K562 (cell line): ENCODE results near the gene TTYH2. TPM values are rescaled to one million over a fixed set of nuclear protein-coding genes. Genes with fewer than 3 reads are reported as not detected.
A peak's percentile ranks its signal among the peaks of the same experiment; 100 is the strongest.

ENCODE experiments used
- ATAC-seq: fragments of 200-7000 bp; cut with Tn5 transposase; 3 replicates; pipeline ENCODE4 v1.9.1; 2020; ENCODE audit warnings: moderate library complexity
- BruUV-seq: library from RNA; stranded (reverse); fragments of 400-500 nt; replicated peaks from 2 replicates; lab custom pipeline; 2021; lab: Mats Ljungman, UMichigan
- CTCF ChIA-PET: fragments of 300-600 bp; formaldehyde crosslinking; extraction: SDS; loops from one replicate; lab custom pipeline; 2021; ENCODE audit warnings: low intra/inter-chr PET ratio; lab: Yijun Ruan, JAX
- POLR2A ChIA-PET: fragments of 300-600, 350-650 bp; sonication (Branson Sonifier 250); formaldehyde crosslinking; extraction: SDS; loops from one replicate; lab custom pipeline; 2021; ENCODE audit warnings: antibody characterized with exemption, inconsistent platforms; lab: Yijun Ruan, JAX
- DNase-seq, 4 experiments: peaks; one replicate each; pipeline versions ENCODE4 v3.0.0 to v3.0.0-alpha.2; 2011 to 2018; ENCODE audit warnings: low spot score in 3 of 4, mixed read lengths in 3 of 4; ENCODE audit errors: extremely low read depth in 1 of 4
- FAIRE-seq: peaks from 2 replicates; lab custom pipeline; 2011; peaks lifted over from hg19 to GRCh38; lab: Jason Lieb, UNC
- H2AFZ ChIP-seq: 2 replicates; pipeline ENCODE4 v1.6.0; 2011; ENCODE audit warnings: low read depth, low read length, control low read depth, inconsistent platforms
- H3K27ac ChIP-seq: fragments of 200-600 bp; 3 replicates; pipeline ENCODE4 v1.8.0; 2011; ENCODE audit warnings: low read depth, mild to moderate bottlenecking, control low read depth, inconsistent platforms, low read length, moderate library complexity, mixed read lengths; ENCODE audit errors: extremely low read depth
- H3K27me3 ChIP-seq, 2 experiments: fragments of 300-600 bp in 1 of 2; 2 replicates in 1 of 2; 3 replicates in 1 of 2; pipeline versions ENCODE4 v1.6.0 to v1.8.0; 2011; ENCODE audit warnings: inconsistent platforms in 2 of 2, low read length in 2 of 2, mild to moderate bottlenecking in 1 of 2, mixed read lengths in 1 of 2, moderate library complexity in 1 of 2; ENCODE audit not compliant: control insufficient read depth in 2 of 2, insufficient read depth in 2 of 2
- H3K36me3 ChIP-seq: fragments of 300-600 bp; 3 replicates; pipeline ENCODE4 v1.8.0; 2011; ENCODE audit warnings: mild to moderate bottlenecking, low read length, inconsistent platforms; ENCODE audit not compliant: control insufficient read depth, insufficient read depth
- H3K4me1 ChIP-seq, 2 experiments: fragments of 200-600 bp in 1 of 2; replicated peaks in 1 of 2; 2 replicates in 1 of 2; 3 replicates in 1 of 2; pipeline versions ENCODE4 v1.5.1 to v1.8.0; 2011; ENCODE audit warnings: inconsistent platforms in 2 of 2, low read length in 2 of 2, mild to moderate bottlenecking in 1 of 2, mixed read lengths in 1 of 2, moderate library complexity in 1 of 2; ENCODE audit not compliant: control insufficient read depth in 2 of 2, insufficient read depth in 2 of 2
- H3K4me2 ChIP-seq: 2 replicates; pipeline ENCODE4 v1.6.1; 2011; ENCODE audit warnings: low read length, control low read depth, inconsistent platforms, mixed read lengths; ENCODE audit not compliant: insufficient read depth
- H3K4me3 ChIP-seq: fragments of 200-600 bp; sonication (generic), shearing (Covaris generic); 2 replicates; pipeline ENCODE4 v1.5.1; 2016; ENCODE audit warnings: control low read depth, inconsistent platforms
- H3K79me2 ChIP-seq: fragments of 200-600 bp; 3 replicates; pipeline ENCODE4 v1.8.0; 2011; ENCODE audit warnings: low read length, inconsistent platforms; ENCODE audit not compliant: control insufficient read depth, insufficient read depth
- H3K9ac ChIP-seq, 2 experiments: 2 replicates each; pipeline versions ENCODE4 v1.6.0 to v1.6.1; 2011; ENCODE audit warnings: low read depth in 2 of 2, low read length in 2 of 2, control low read depth in 1 of 2, inconsistent platforms in 1 of 2, mild to moderate bottlenecking in 1 of 2, mixed read lengths in 1 of 2; ENCODE audit not compliant: insufficient read depth in 1 of 2
- H3K9me1 ChIP-seq: one replicate; pipeline ENCODE4 v1.6.0; 2011; ENCODE audit warnings: inconsistent platforms, mild to moderate bottlenecking, low read length, moderate library complexity; ENCODE audit not compliant: control insufficient read depth, insufficient read depth
- H3K9me3 ChIP-seq: replicated peaks from 2 replicates; pipeline ENCODE4 v1.5.1; 2011; ENCODE audit warnings: low read depth, low read length, inconsistent platforms; ENCODE audit not compliant: control insufficient read depth, insufficient read depth
- H4K20me1 ChIP-seq: replicated peaks from 2 replicates; pipeline ENCODE4 v1.6.1; 2011; ENCODE audit warnings: low read length, inconsistent platforms, mixed read lengths; ENCODE audit not compliant: control insufficient read depth, insufficient read depth
- CBFB ChIP-seq: sonication (generic); formaldehyde crosslinking; IDR thresholded peaks from 2 replicates; pipeline ENCODE4 v1.4.0; 2020; ENCODE audit warnings: mild to moderate bottlenecking, missing genetic modification reagents
- HOXB6 ChIP-seq: fragments of 250-450 bp; sonication (Bioruptor Pico); IDR thresholded peaks from 2 replicates; pipeline ENCODE4 v1.5.1; 2022; ENCODE audit warnings: mild to moderate bottlenecking, borderline replicate concordance
- MAFK ChIP-seq: IDR thresholded peaks from 2 replicates; pipeline ENCODE4 v1.6.1; 2011; ENCODE audit warnings: low read length, improper control_type of control experiment
- NFXL1 ChIP-seq: fragments of 450-650 bp; formaldehyde crosslinking; IDR thresholded peaks from 2 replicates; pipeline ENCODE4 v1.4.0; 2021; ENCODE audit warnings: mild to moderate bottlenecking
- ZNF57 ChIP-seq: fragments of 450-650 bp; formaldehyde crosslinking; IDR thresholded peaks from 2 replicates; pipeline ENCODE4 v1.4.0; 2020; ENCODE audit warnings: mild to moderate bottlenecking, moderate library complexity
- ZNF76 ChIP-seq: fragments of 250-450 bp; sonication (Bioruptor Pico); IDR thresholded peaks from 2 replicates; pipeline ENCODE4 v1.4.0; 2020; ENCODE audit warnings: mild to moderate bottlenecking, moderate library complexity, borderline replicate concordance
- WGBS: fragments of 100-300 bp; shearing (Covaris generic); methylation state at CpG from one replicate; pipeline ENCODE4 v1.1.6; 2016; ENCODE audit warnings: low coverage, mixed read lengths; ENCODE audit not compliant: insufficient coverage; ENCODE audit errors: missing lambda C conversion rate; 5-methylcytosine and 5-hydroxymethylcytosine counted together
- in situ Hi-C: fragments of 300-500 bp; cut with MboI; formaldehyde crosslinking; loops from 4 replicates; pipeline ENCODE4 v1.15.0; 2018; ENCODE audit warnings: inconsistent platforms, mixed read lengths
- intact Hi-C: fragments of 100-400 bp; cut with micrococcal nuclease; formaldehyde crosslinking; loops from 2 replicates; pipeline ENCODE4 v1.14.2; 2022
- polyA plus RNA-seq, 8 experiments: library from polyadenylated mRNA; depleted of rRNA in 4 of 8; stranded (reverse) in 5 of 8; unstranded in 3 of 8; fragments of >200 nt; fragmentation: Nextera tagmentation in 2 of 8; fragmentation: Illumina TruSeq in 1 of 8; extraction: Ambion mirVana in 2 of 8; extraction: Trizol in 1 of 8; gene quantifications; 2 replicates each; pipeline versions ENCODE4 v1.2.1 to v1.2.3, GENCODE V29; 2011 to 2014; ENCODE audit warnings: inconsistent platforms in 1 of 8, missing spikeins in 1 of 8
- total RNA-seq, 7 experiments: library from RNA; depleted of rRNA in 6 of 7; stranded (reverse); fragments of >200 nt in 6 of 7; fragmentation: Illumina TruSeq in 2 of 7; extraction: Trizol in 2 of 7; gene quantifications; 2 replicates each; pipeline versions ENCODE4 v1.2.1 to v1.2.3, GENCODE V29; 2011 to 2021; ENCODE audit warnings: low replicate concordance in 1 of 7
- TF ChIP-seq, protein P1 (sequence below), 2 experiments: fragments of 450-650 bp in 1 of 2; IDR thresholded peaks; 2 replicates each; pipeline ENCODE4 v1.6.1; 2011 to 2017; ENCODE audit warnings: low read depth in 2 of 2, antibody characterized with exemption in 1 of 2, borderline replicate concordance in 1 of 2, low read length in 1 of 2, mild to moderate bottlenecking in 1 of 2, mixed read lengths in 1 of 2; ENCODE audit not compliant: control insufficient read depth in 1 of 2

TTYH2 gene
- total and polyA plus RNA-seq, 9 of the 15 experiments (the other 6 are each of a cell fraction or from before 2014, with no cell fraction given) = 0.03 to 2.0 (median 0.91) TPM

GRCh38 chr17:74252211-74252610 lies 38.8 kb downstream of the TTYH2 start:
- no TSS peak for BruUV-seq
- H3K4me3 ChIP-seq = no peak overlapping the region
- WGBS = 10% methylated on average over 1 of the region's 8 CpGs
- in situ Hi-C loops = no loop called here
- H3K27ac ChIP-seq = no peak overlapping the region
- no peaks in the 10 kb centered on the region for H4K20me1 ChIP-seq
- no peak overlapping the region for H3K4me2 ChIP-seq
- CTCF ChIA-PET = interaction anchor here (0.6 kb wide), 1 partner anchor 18 kb away, joined by 3 read pairs; no protein-coding TSS in a partner anchor
- TF ChIP-seq MAFK (no peak), HOXB6 (CRISPR knock-in tag) (no peak), NFXL1 (no peak), CBFB (CRISPR knock-in tag) (no peak), ZNF57 (CRISPR knock-in tag) (no peak), ZNF76 (no peak)
- TF ChIP-seq, protein P1, sequence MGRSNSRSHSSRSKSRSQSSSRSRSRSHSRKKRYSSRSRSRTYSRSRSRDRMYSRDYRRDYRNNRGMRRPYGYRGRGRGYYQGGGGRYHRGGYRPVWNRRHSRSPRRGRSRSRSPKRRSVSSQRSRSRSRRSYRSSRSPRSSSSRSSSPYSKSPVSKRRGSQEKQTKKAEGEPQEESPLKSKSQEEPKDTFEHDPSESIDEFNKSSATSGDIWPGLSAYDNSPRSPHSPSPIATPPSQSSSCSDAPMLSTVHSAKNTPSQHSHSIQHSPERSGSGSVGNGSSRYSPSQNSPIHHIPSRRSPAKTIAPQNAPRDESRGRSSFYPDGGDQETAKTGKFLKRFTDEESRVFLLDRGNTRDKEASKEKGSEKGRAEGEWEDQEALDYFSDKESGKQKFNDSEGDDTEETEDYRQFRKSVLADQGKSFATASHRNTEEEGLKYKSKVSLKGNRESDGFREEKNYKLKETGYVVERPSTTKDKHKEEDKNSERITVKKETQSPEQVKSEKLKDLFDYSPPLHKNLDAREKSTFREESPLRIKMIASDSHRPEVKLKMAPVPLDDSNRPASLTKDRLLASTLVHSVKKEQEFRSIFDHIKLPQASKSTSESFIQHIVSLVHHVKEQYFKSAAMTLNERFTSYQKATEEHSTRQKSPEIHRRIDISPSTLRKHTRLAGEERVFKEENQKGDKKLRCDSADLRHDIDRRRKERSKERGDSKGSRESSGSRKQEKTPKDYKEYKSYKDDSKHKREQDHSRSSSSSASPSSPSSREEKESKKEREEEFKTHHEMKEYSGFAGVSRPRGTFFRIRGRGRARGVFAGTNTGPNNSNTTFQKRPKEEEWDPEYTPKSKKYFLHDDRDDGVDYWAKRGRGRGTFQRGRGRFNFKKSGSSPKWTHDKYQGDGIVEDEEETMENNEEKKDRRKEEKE (IDR thresholded peaks at IDR 0.05; ENCODE audit: borderline replicate concordance in 1 of 2, control insufficient read depth in 1 of 2, low read depth in 2 of 2, low read length in 1 of 2) = no peak
- TF ChIP-seq, all 486 proteins: peak for 0
- intact Hi-C loops = no loop called here
- POLR2A ChIA-PET = interaction anchor here (0.6 to 0.7 kb wide), 2 partner anchors 16 to 19 kb away, joined by 3 read pairs; no protein-coding TSS in a partner anchor
- Histone ChIP-seq H3K4me1 (peaks cover 0 to 22% of the 10 kb centered on the region in 2 experiments; a peak in 2 of 5 replicates), H3K79me2 (no peaks in the 10 kb centered on the region), H3K27me3 (peaks cover 0 to 51% of the 10 kb centered on the region in 2 experiments; a peak in 3 of 5 replicates), H3K9ac (peak overlapping the region in 1 of 2 experiments; percentile 58; a peak in 2 of 4 replicates), H3K36me3 (no peaks in the 10 kb centered on the region), H3K9me1 (no peaks in the 10 kb centered on the region), H3K9me3 (no peaks in the 10 kb centered on the region), H2AFZ (no peak overlapping the region)
- ATAC-seq (no peak), FAIRE-seq (no peak), DNase-seq (no peak)
